CD4-positive, alpha-beta T cell (primary cell): ENCODE results near the gene NRG4. TPM values are rescaled to one million over a fixed set of nuclear protein-coding genes. Genes with fewer than 3 reads are reported as not detected.

Experiments used
- ATAC-seq: fragments of 200-7000 bp; cut with Tn5 transposase; one replicate; pipeline ENCODE4 v1.10.0; 2022; ENCODE audit warnings: mild to moderate bottlenecking; ENCODE audit not compliant: poor library complexity
- CTCF ChIA-PET: fragments of 350-600 bp; sonication (Branson Sonifier 250); formaldehyde crosslinking; loops from one replicate; lab custom pipeline; 2021; ENCODE audit warnings: antibody characterized with exemption, inconsistent platforms; lab: Charles Lee
- POLR2A ChIA-PET: fragments of 350-600 bp; sonication (Branson Sonifier 250); formaldehyde crosslinking; loops from one replicate; lab custom pipeline; 2021; ENCODE audit warnings: antibody characterized with exemption, inconsistent platforms; lab: Charles Lee
- DNase-seq, 14 experiments: peaks; one replicate each; pipeline ENCODE4 v3.0.0-alpha.2; 2013 to 2020; ENCODE audit warnings: mixed read lengths in 2 of 14
- H3K27ac ChIP-seq, 2 donors: one replicate each; pipeline versions ENCODE4 v1.5.1 to v1.7.0; 2013; ENCODE audit warnings: low read length in 2 of 2, low read depth in 1 of 2, mild to moderate bottlenecking in 1 of 2
- H3K27me3 ChIP-seq, 2 experiments: 1 replicate in 1 of 2; 2 replicates in 1 of 2; pipeline versions ENCODE4 v1.6.1 to v1.7.0; 2013; ENCODE audit warnings: low read length in 2 of 2, control low read depth in 1 of 2, mild to moderate bottlenecking in 1 of 2, moderate library complexity in 1 of 2; ENCODE audit not compliant: insufficient read depth in 2 of 2, control insufficient read depth in 1 of 2
- H3K36me3 ChIP-seq: one replicate; pipeline ENCODE4 v1.6.1; 2013; ENCODE audit warnings: low read length, control low read depth; ENCODE audit not compliant: insufficient read depth
- H3K4me1 ChIP-seq: one replicate; pipeline ENCODE4 v1.6.1; 2013; ENCODE audit warnings: low read length, control low read depth; ENCODE audit not compliant: insufficient read depth
- H3K4me3 ChIP-seq: one replicate; pipeline ENCODE4 v1.5.1; 2013; ENCODE audit warnings: mild to moderate bottlenecking, low read length, moderate library complexity
- H3K9me3 ChIP-seq, 2 experiments: 1 replicate in 1 of 2; 2 replicates in 1 of 2; pipeline versions ENCODE4 v1.6.1 to v1.7.0; 2013; ENCODE audit warnings: low read length in 2 of 2, mild to moderate bottlenecking in 2 of 2, control low read depth in 1 of 2, moderate library complexity in 1 of 2; ENCODE audit not compliant: control insufficient read depth in 1 of 2, insufficient read depth in 1 of 2
- H3K27ac Mint-ChIP-seq: one replicate; pipeline ENCODE4 v1.8.0; 2020; ENCODE audit warnings: mixed read lengths
- H3K27me3 Mint-ChIP-seq: one replicate; pipeline ENCODE4 v1.8.0; 2021; ENCODE audit warnings: mixed read lengths
- H3K36me3 Mint-ChIP-seq: one replicate; pipeline ENCODE4 v1.8.0; 2021; ENCODE audit warnings: low read depth, mixed read lengths
- H3K4me1 Mint-ChIP-seq: one replicate; pipeline ENCODE4 v1.8.0; 2021; ENCODE audit warnings: low read depth, mixed read lengths
- H3K4me3 Mint-ChIP-seq: one replicate; pipeline ENCODE4 v1.8.0; 2020; ENCODE audit warnings: mild to moderate bottlenecking, mixed read lengths
- H3K9me3 Mint-ChIP-seq: one replicate; pipeline ENCODE4 v1.8.0; 2020; ENCODE audit warnings: mixed read lengths
- CTCF ChIP-seq: fragments of 200-600 bp; IDR thresholded peaks from one replicate; pipeline ENCODE4 v1.8.0; 2022; ENCODE audit warnings: antibody characterized with exemption, mild to moderate bottlenecking
- intact Hi-C, 2 experiments: fragments of 100-400 bp; cut with DNase I in 1 of 2; cut with micrococcal nuclease in 1 of 2; formaldehyde crosslinking; loops; one replicate each; pipeline versions ENCODE4 v1.15.1 to v1.9.0; 2023 to 2025; cut with DNase I, micrococcal nuclease
- total RNA-seq, 174 experiments: library from RNA in 2 of 174; stranded (reverse) in 2 of 174; gene quantifications; one replicate each; pipeline ENCODE4 v1.2.3 and lab custom pipeline; 2021 to 2026

The NRG4 gene
- total RNA-seq, 2 experiments from 2014 or later, result not detected

- no peak for DNase-seq
- Mint-ChIP-seq H3K27me3 (peaks cover 11% of the 10 kb centered on the region), H3K36me3 (no peaks in the 10 kb centered on the region), H3K9me3 (no peaks in the 10 kb centered on the region), H3K4me3 (no peak overlapping the region), H3K4me1 (no peaks in the 10 kb centered on the region), H3K27ac (no peak overlapping the region)
- no peaks in the 10 kb centered on the region for H3K4me1 ChIP-seq
- peaks cover 0 to 7% of the 10 kb centered on the region in 2 experiments for H3K9me3 ChIP-seq
- ChIA-PET CTCF (interaction anchor here (0.9 kb wide), 1 partner anchor 9 kb away, joined by 4 read pairs; no protein-coding TSS in a partner anchor), POLR2A (no interaction called here)
- no peak overlapping the region for H3K4me3 ChIP-seq
- peaks cover 0 to 9% of the 10 kb centered on the region in 2 experiments for H3K27me3 ChIP-seq
- H3K27ac ChIP-seq, result no peak overlapping the region
- intact Hi-C loops, result no loop called here
- no peaks in the 10 kb centered on the region for H3K36me3 ChIP-seq
- no peak for TF ChIP-seq CTCF
- no peak for ATAC-seq
These were observed 21.9 kb upstream of the NRG4 start for GRCh38 chr15:76034111-76034510.

- Mint-ChIP-seq H3K4me1 (no peaks in the 10 kb centered on the region), H3K27me3 (peaks cover 13% of the 10 kb centered on the region), H3K4me3 (no peak overlapping the region), H3K9me3 (no peaks in the 10 kb centered on the region), H3K36me3 (no peaks in the 10 kb centered on the region), H3K27ac (no peak overlapping the region)
- ChIA-PET POLR2A (no interaction called here), CTCF (no interaction called here)
- no peak overlapping the region for H3K4me3 ChIP-seq
- H3K27ac ChIP-seq, result no peak overlapping the region
- peaks cover 0 to 4% of the 10 kb centered on the region in 2 experiments for H3K9me3 ChIP-seq
- intact Hi-C loops, result no loop called here
- no peak for TF ChIP-seq CTCF
- no peaks in the 10 kb centered on the region for H3K4me1 ChIP-seq
- H3K36me3 ChIP-seq, result no peaks in the 10 kb centered on the region
- DNase-seq (no peak), ATAC-seq (no peak)
- peaks cover 0 to 9% of the 10 kb centered on the region in 2 experiments for H3K27me3 ChIP-seq
These were observed 21.2 kb upstream of the NRG4 start for GRCh38 chr15:76033438-76033837.

- Histone ChIP-seq H3K36me3 (no peaks in the 10 kb centered on the region), H3K4me1 (no peaks in the 10 kb centered on the region), H3K27ac (no peak overlapping the region), H3K4me3 (no peak overlapping the region), H3K9me3 (no peaks in the 10 kb centered on the region), H3K27me3 (no peaks in the 10 kb centered on the region)
- Mint-ChIP-seq H3K9me3 (no peaks in the 10 kb centered on the region), H3K36me3 (no peaks in the 10 kb centered on the region), H3K4me1 (no peaks in the 10 kb centered on the region), H3K4me3 (no peak overlapping the region), H3K27ac (no peak overlapping the region), H3K27me3 (peaks cover 13% of the 10 kb centered on the region)
- TF ChIP-seq CTCF, result no peak
- ChIA-PET POLR2A (no interaction called here), CTCF (interaction anchor here (0.9 kb wide), 1 partner anchor 9 kb away, joined by 4 read pairs; no protein-coding TSS in a partner anchor)
- ATAC-seq, result no peak
- no peak for DNase-seq
- intact Hi-C loops, result no loop called here
These were observed 19.8 kb upstream of the NRG4 start for GRCh38 chr15:76032046-76032445.
